Activated naive CD8-positive, alpha-beta T cell treated with anti-CD3 and anti-CD28 coated beads, Interleukin-2, amount 50 U/mL, for 24 hours (primary cell): ENCODE results near the gene ERICH6B.

ENCODE experiments used
- ATAC-seq: fragments of 150-1000 bp; cut with Tn5 transposase; one replicate; pipeline ENCODE4 v1.10.0; 2021
- DNase-seq: peaks from one replicate; pipeline ENCODE4 v3.0.0; 2021
- H3K27ac Mint-ChIP-seq: one replicate; pipeline ENCODE4 v1.8.0; 2021; ENCODE audit warnings: mild to moderate bottlenecking, mixed read lengths
- H3K27me3 Mint-ChIP-seq: one replicate; pipeline ENCODE4 v1.8.0; 2021; ENCODE audit warnings: mixed read lengths
- H3K36me3 Mint-ChIP-seq: one replicate; pipeline ENCODE4 v1.8.0; 2021; ENCODE audit warnings: low read depth, mixed read lengths
- H3K4me1 Mint-ChIP-seq: one replicate; pipeline ENCODE4 v1.8.0; 2021; ENCODE audit warnings: mixed read lengths
- H3K4me3 Mint-ChIP-seq: one replicate; pipeline ENCODE4 v1.8.0; 2021; ENCODE audit warnings: mild to moderate bottlenecking, moderate library complexity, mixed read lengths
- H3K9me3 Mint-ChIP-seq: one replicate; pipeline ENCODE4 v1.8.0; 2021; ENCODE audit warnings: mixed read lengths

ERICH6B gene

GRCh38 chr13:45623516-45624090 lies 8.1 kb upstream of the ERICH6B start:
- Mint-ChIP-seq H3K36me3 (no peaks in the 10 kb centered on the region), H3K4me1 (no peaks in the 10 kb centered on the region), H3K9me3 (no peaks in the 10 kb centered on the region), H3K27me3 (peaks cover 31% of the 10 kb centered on the region), H3K4me3 (no peak overlapping the region), H3K27ac (no peak overlapping the region)
- DNase-seq = no peak
- ATAC-seq = no peak

GRCh38 chr13:45621950-45622349 lies 6.4 kb upstream of the ERICH6B start:
- DNase-seq (no peak), ATAC-seq (no peak)
- Mint-ChIP-seq H3K4me1 (no peaks in the 10 kb centered on the region), H3K27ac (no peak overlapping the region), H3K27me3 (peaks cover 46% of the 10 kb centered on the region), H3K4me3 (no peak overlapping the region), H3K36me3 (no peaks in the 10 kb centered on the region), H3K9me3 (no peaks in the 10 kb centered on the region)

- no peak overlapping the region for H3K4me3 Mint-ChIP-seq
- H3K27me3 Mint-ChIP-seq = peaks cover 12% of the 10 kb centered on the region
- H3K36me3 Mint-ChIP-seq = no peaks in the 10 kb centered on the region
- ATAC-seq (no peak), DNase-seq (no peak)
- H3K4me1 Mint-ChIP-seq = no peaks in the 10 kb centered on the region
- no peaks in the 10 kb centered on the region for H3K9me3 Mint-ChIP-seq
- H3K27ac Mint-ChIP-seq = no peak overlapping the region
These were observed 7.6 kb downstream of the ERICH6B start for GRCh38 chr13:45607931-45608330.

GRCh38 chr13:45604892-45605291 lies 10.6 kb downstream of the ERICH6B start:
- H3K36me3 Mint-ChIP-seq = no peaks in the 10 kb centered on the region
- ATAC-seq (no peak), DNase-seq (no peak)
- no peaks in the 10 kb centered on the region for H3K4me1 Mint-ChIP-seq
- H3K9me3 Mint-ChIP-seq = no peaks in the 10 kb centered on the region
- peaks cover 5% of the 10 kb centered on the region for H3K27me3 Mint-ChIP-seq
- H3K4me3 Mint-ChIP-seq = no peak overlapping the region
- no peak overlapping the region for H3K27ac Mint-ChIP-seq

- ATAC-seq = no peak
- no peak overlapping the region for H3K27ac Mint-ChIP-seq
These were observed 12.2 kb downstream of the ERICH6B start for GRCh38 chr13:45603338-45603737.

GRCh38 chr13:45602183-45603170 lies 13.1 kb downstream of the ERICH6B start:
- peaks cover 7% of the 10 kb centered on the region for H3K27me3 Mint-ChIP-seq
- DNase-seq (no peak), ATAC-seq (no peak)
- H3K4me1 Mint-ChIP-seq = no peaks in the 10 kb centered on the region
- no peak overlapping the region for H3K4me3 Mint-ChIP-seq
- H3K27ac Mint-ChIP-seq = no peak overlapping the region
- no peaks in the 10 kb centered on the region for H3K9me3 Mint-ChIP-seq
- no peaks in the 10 kb centered on the region for H3K36me3 Mint-ChIP-seq

More at GRCh38 chr13:45603338-45603737, 12.2 kb downstream of the ERICH6B start:
- no peak for DNase-seq
- Mint-ChIP-seq H3K27me3 (peaks cover 5% of the 10 kb centered on the region), H3K9me3 (no peaks in the 10 kb centered on the region), H3K4me1 (no peaks in the 10 kb centered on the region), H3K36me3 (no peaks in the 10 kb centered on the region), H3K4me3 (no peak overlapping the region)

- H3K27ac Mint-ChIP-seq = no peak overlapping the region
- peaks cover 7% of the 10 kb centered on the region for H3K27me3 Mint-ChIP-seq
- ATAC-seq = no peak
- no peak for DNase-seq
- no peaks in the 10 kb centered on the region for H3K4me1 Mint-ChIP-seq
- no peaks in the 10 kb centered on the region for H3K36me3 Mint-ChIP-seq
- no peaks in the 10 kb centered on the region for H3K9me3 Mint-ChIP-seq
- H3K4me3 Mint-ChIP-seq = no peak overlapping the region
These were observed 13.9 kb downstream of the ERICH6B start for GRCh38 chr13:45601680-45602079.

GRCh38 chr13:45598597-45598996 lies 16.9 kb downstream of the ERICH6B start:
- Mint-ChIP-seq H3K27ac (no peak overlapping the region), H3K27me3 (peaks cover 13% of the 10 kb centered on the region), H3K36me3 (no peaks in the 10 kb centered on the region), H3K4me1 (no peaks in the 10 kb centered on the region), H3K4me3 (no peak overlapping the region), H3K9me3 (no peaks in the 10 kb centered on the region)
- ATAC-seq (no peak), DNase-seq (no peak)

GRCh38 chr13:45596800-45597475 lies 18.6 kb downstream of the ERICH6B start:
- peaks cover 13% of the 10 kb centered on the region for H3K27me3 Mint-ChIP-seq
- no peaks in the 10 kb centered on the region for H3K4me1 Mint-ChIP-seq
- ATAC-seq (no peak), DNase-seq (no peak)
- H3K27ac Mint-ChIP-seq = no peak overlapping the region
- H3K9me3 Mint-ChIP-seq = no peaks in the 10 kb centered on the region
- no peak overlapping the region for H3K4me3 Mint-ChIP-seq
- H3K36me3 Mint-ChIP-seq = no peaks in the 10 kb centered on the region

- no peak overlapping the region for H3K4me3 Mint-ChIP-seq
- ATAC-seq = no peak
- no peaks in the 10 kb centered on the region for H3K4me1 Mint-ChIP-seq
- DNase-seq = no peak
- no peaks in the 10 kb centered on the region for H3K36me3 Mint-ChIP-seq
- no peaks in the 10 kb centered on the region for H3K9me3 Mint-ChIP-seq
- no peak overlapping the region for H3K27ac Mint-ChIP-seq
- peaks cover 13% of the 10 kb centered on the region for H3K27me3 Mint-ChIP-seq
These were observed 19.6 kb downstream of the ERICH6B start for GRCh38 chr13:45595965-45596364.

GRCh38 chr13:45594764-45595163 lies 20.8 kb downstream of the ERICH6B start:
- Mint-ChIP-seq H3K27ac (no peak overlapping the region), H3K4me3 (no peak overlapping the region), H3K9me3 (no peaks in the 10 kb centered on the region), H3K27me3 (peaks cover 13% of the 10 kb centered on the region), H3K36me3 (no peaks in the 10 kb centered on the region), H3K4me1 (no peaks in the 10 kb centered on the region)
- DNase-seq (no peak), ATAC-seq (no peak)

GRCh38 chr13:45594227-45594626 lies 21.3 kb downstream of the ERICH6B start:
- DNase-seq (no peak), ATAC-seq (no peak)
- Mint-ChIP-seq H3K27me3 (peaks cover 13% of the 10 kb centered on the region), H3K4me1 (no peaks in the 10 kb centered on the region), H3K27ac (no peak overlapping the region), H3K4me3 (no peak overlapping the region), H3K36me3 (no peaks in the 10 kb centered on the region), H3K9me3 (no peaks in the 10 kb centered on the region)

- Mint-ChIP-seq H3K36me3 (no peaks in the 10 kb centered on the region), H3K9me3 (no peaks in the 10 kb centered on the region), H3K4me1 (no peaks in the 10 kb centered on the region), H3K27ac (no peak overlapping the region), H3K4me3 (no peak overlapping the region), H3K27me3 (peaks cover 7% of the 10 kb centered on the region)
- ATAC-seq = no peak
- DNase-seq = no peak
These were observed 22.8 kb downstream of the ERICH6B start for GRCh38 chr13:45592758-45593157.

- H3K36me3 Mint-ChIP-seq = no peaks in the 10 kb centered on the region
These were observed 25.5 kb downstream of the ERICH6B start for GRCh38 chr13:45590066-45590465.

GRCh38 chr13:45587897-45588296 lies 27.6 kb downstream of the ERICH6B start:
- Mint-ChIP-seq H3K9me3 (no peaks in the 10 kb centered on the region), H3K36me3 (no peaks in the 10 kb centered on the region), H3K27ac (no peak overlapping the region), H3K4me3 (no peak overlapping the region), H3K27me3 (peaks cover 2% of the 10 kb centered on the region), H3K4me1 (no peaks in the 10 kb centered on the region)
- DNase-seq = no peak
- no peak for ATAC-seq

More at GRCh38 chr13:45590066-45590465, 25.5 kb downstream of the ERICH6B start:
- H3K4me3 Mint-ChIP-seq = no peak overlapping the region
- no peaks in the 10 kb centered on the region for H3K27me3 Mint-ChIP-seq
- no peaks in the 10 kb centered on the region for H3K4me1 Mint-ChIP-seq
- ATAC-seq (no peak), DNase-seq (no peak)
- H3K27ac Mint-ChIP-seq = no peak overlapping the region
- H3K9me3 Mint-ChIP-seq = no peaks in the 10 kb centered on the region
